Epidermal melanocyte (primary cell): ENCODE measurements around the gene JAKMIP1.
A peak's percentile ranks its signal among the peaks of the same experiment; 100 is the strongest.

Source experiments
- DNase-seq: peaks from one replicate; pipeline ENCODE4 v3.0.0; 2011; ENCODE audit warnings: low spot score; ENCODE audit not compliant: insufficient read length

JAKMIP1 gene

DNA sequence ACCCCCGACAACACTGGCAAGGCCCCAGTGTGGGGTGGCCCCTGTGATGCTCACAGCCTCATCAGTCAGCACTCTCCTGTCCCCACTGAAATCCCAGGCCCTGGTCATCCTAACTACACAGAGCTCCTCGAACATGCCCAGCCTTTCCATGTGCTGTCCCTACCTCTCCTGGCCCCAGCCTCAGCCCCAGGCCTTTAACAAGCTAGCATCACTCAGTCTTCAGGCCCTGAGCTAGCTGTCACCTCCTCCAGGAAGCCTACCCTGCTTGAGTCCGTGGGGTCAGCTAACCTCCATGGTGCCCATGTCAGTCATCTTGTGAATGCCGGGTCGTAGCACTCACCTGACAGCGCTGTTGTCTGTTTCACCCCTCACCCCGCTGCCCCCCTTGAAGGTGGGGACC is 156.5 kb downstream of the JAKMIP1 start:
- DNase-seq: no peak

DNA sequence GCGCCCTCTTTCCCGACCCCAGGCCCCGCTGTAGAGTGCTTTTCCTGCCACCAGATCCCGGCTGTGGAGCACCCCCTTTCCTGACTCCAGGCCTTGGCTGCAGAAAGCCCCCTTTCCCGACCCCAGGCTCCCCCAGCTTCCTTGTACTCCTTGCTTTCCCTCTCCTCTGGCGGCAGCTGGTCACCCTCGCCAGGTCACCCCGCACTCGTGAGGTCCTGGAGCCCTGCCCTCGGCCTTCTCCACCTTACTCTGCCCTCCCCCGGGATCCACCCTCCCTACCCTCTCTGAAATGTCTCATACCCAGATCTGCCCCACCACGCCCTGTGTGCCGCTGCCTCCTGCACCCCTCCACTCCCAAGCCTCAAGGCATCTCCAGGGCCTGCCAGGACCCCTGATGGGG is 157.2 kb downstream of the JAKMIP1 start:
- no peak for DNase-seq

GRCh38 chr4:6042293-6043063 is 157.9 kb downstream of the JAKMIP1 start:
- no peak for DNase-seq

- no peak for DNase-seq
These were observed 158.5 kb downstream of the JAKMIP1 start for GRCh38 chr4:6041800-6042199.

DNA sequence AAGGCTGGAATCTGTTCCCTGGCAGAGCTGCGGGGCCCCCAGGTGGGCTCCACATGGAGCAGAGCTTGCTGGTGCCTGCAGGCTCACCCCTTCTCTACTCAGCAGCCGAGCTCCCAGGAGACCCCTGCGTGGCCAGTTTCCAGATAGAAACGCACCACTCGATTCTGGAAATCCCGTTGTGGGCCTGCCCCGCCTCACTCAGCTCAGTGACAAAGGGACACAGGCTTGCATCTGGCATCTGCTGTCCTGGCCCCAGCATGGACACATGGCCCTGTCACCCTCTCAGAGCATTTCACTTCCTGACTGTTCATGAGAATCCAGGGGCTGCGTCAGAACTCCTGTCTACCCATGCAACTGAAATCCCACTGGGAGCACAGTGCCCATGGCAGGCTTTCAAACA is 161.6 kb downstream of the JAKMIP1 start:
- no peak for DNase-seq

DNA sequence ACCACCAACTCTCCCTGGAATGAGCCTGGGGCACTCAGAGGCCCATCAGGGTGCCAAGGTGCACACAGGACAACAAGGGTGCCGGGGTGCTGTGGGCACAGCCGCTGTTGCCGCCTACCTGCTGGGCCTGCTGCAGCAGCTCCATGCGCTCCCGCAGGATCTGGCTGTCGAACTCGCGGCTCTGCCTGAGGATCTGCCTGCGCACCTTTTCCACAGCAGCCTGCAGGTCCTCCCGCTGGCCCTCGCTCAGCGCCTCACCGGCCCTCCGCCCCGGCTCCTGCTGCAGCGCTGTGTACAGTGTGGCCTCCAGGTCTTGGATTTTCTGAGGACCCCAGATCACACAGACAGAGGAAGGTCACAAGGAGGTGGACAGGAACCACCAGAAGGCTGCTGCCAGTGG is 164.6 kb downstream of the JAKMIP1 start:
- DNase-seq: no peak

DNA sequence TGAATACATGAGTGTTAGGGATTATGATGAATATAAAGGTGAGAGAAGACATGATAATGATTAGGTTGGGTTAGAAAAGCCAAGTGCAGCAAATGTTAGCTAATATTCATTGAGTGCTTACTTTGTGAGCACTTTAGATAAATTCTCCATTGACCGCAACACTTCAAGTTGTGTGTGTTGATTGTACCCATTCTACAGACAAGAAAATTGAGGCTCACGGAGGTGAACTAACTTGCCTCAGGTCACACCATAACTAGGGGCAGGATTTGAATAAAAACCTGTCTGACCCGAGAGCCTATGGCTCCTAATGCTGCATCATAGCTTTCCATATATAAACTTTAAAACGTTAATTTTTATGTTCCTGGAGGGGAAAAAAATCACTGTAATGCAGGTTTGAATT is 167.0 kb downstream of the JAKMIP1 start:
- no peak for DNase-seq

GRCh38 chr4:6032249-6033244 is 167.8 kb downstream of the JAKMIP1 start:
- no peak for DNase-seq

GRCh38 chr4:6031846-6032245 is 168.5 kb downstream of the JAKMIP1 start:
- no peak for DNase-seq

GRCh38 chr4:6030679-6031078 is 169.7 kb downstream of the JAKMIP1 start:
- DNase-seq: no peak

DNA sequence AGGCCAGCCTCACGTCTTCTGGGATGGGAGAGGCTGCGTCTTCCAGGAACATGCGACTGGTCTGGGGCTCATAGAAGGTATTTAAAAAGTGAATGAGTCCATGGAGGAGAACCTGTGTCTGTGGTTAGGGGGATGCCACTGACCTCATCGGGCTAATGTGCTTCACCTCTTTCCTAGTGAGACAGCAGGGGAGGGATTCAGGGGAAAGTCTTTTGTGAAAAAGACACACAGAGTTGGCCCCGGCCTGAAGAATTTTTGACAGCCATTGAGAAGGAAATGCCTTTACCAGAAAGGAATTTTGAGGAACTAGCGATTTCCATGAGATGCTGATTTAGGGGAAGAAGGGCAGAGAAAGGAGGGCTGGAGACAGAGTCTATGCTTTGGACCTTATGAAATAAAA is 171.1 kb downstream of the JAKMIP1 start:
- DNase-seq: no peak

- no peak for DNase-seq
These were observed 172.2 kb downstream of the JAKMIP1 start for GRCh38 chr4:6028168-6028567.

GRCh38 chr4:6027392-6027791 is 173.0 kb downstream of the JAKMIP1 start:
- DNase-seq: no peak

DNA sequence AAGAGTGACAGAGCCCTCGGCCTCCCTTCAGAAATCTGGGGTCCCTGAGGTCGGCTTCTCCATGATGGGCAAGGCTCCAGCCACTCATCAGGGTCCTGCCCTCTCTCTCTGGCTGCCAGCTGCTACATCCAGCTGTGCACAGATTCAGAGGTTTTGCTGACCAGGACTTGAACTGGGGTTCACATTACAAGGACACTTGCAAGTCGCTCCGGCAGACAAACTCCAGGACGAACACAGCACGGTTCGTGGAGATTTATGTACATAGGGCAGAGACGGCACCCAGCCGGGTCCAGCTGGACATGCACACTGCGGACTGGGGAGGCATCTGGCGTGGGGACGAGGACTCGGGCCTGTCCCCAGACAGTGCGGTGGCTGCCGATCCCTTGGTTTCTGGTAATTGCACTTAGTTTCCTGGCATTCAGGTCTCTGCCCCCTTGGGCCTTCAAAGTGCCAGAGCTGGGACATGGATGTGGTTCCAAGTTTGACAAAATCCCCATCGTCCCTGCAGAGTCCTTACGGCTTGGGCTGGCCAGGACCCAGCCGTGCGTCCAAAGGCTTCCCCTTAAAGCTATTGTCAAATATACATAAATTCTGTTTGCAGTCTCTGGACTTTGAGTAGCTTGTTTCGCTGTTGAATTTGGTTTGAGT is 175.9 kb downstream of the JAKMIP1 start:
- no peak for DNase-seq

- DNase-seq: no peak
These were observed 176.6 kb downstream of the JAKMIP1 start for GRCh38 chr4:6023731-6024130.

DNA sequence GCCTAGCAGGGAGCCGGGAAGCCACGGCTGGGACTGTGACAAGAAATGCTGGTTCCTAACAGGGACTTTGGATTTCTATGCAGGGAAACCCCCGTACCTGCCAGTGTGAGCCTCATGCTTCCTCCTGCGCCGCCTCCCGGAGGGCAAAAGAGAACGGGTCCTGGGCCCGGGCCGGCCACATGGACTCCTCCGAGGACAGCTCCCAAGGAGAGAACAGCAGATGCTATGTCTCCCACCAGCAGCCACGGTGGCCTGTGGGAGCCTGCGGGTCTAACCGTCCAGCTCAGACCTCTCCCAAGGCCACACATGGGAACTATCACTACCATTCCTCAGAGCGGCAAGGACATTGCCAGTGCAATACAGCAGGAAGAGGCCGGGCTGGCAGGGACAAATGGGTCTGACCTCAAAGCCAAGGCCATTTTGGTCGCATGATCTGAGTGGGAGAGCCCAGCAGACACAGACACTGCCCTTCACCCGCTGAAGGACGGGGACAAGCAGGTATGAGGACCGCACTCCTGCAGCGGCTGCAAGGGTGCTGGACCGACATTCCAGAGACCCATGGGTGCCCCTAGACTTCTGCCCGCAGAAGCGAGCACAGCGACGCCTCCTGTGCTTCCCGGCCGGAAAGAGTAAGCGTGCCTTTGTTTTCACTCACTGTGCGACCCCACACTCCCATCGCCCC is 177.6 kb downstream of the JAKMIP1 start:
- DNase-seq: no peak

DNA sequence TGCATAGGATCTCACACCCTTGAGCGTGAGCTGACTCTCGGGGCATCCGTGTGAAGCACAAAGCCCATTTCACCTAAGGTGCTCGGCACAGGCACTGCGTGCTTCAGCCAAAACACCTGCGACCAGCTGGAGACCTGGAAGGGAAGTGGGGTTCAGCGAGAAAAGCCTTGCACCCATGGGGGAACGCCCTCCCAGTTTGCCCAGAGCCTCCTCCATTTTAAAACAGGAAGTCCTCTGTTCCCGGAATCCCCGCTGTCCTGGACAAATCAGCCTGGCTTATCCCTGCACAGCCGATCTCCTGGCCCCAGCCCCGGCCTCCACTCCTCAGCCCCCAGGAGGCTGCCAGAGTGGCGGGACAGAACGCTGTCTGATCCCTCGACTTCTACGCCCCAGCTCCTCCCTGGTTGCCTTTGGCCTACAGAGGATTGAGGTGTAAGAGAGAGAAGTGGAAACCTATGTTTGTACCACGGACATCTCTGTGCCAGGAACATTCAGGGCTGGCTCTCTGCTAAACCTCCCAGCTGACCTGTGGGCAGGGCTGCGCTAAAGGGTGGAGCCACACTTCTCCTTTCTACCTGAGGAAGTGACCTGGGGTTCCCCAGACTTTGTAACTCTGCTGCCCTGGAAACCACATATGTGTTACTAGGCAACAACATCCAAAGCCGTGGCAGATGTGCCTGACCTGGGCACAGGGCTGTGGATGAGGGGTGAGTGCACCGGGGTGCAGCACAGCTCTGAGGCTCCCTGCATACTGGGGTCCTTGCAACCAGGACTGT is 178.3 kb downstream of the JAKMIP1 start:
- no peak for DNase-seq

DNA sequence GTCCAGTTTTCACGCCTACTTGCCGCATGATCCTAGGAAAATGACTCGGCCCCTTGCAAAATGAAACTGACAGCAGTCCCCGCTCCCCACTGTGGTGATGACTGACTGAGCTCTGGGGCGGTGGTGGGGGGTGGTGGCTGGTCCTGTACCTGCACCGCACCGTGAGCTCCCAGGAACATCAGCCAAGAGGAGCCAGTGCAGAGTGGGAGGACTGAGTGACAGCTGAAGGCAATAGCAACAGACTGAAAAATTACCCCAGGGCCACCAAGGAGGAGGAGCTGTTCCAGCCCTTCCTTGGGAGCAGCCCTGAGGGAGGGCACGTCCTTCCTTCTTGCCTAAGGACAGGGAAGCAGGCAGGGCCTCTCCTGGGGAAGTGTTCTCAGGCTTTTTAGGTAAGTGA is 179.7 kb downstream of the JAKMIP1 start:
- no peak for DNase-seq

- DNase-seq: peak; percentile 31
These were observed 180.8 kb downstream of the JAKMIP1 start for GRCh38 chr4:6019316-6020263.
